B cell (primary cell): ENCODE results near the gene FHIT. TPM values are rescaled to one million over a fixed set of nuclear protein-coding genes. Genes with fewer than 3 reads are reported as not detected.

ENCODE experiments used
- ATAC-seq: fragments of 200-7000 bp; cut with Tn5 transposase; one replicate; pipeline ENCODE4 v1.10.0; 2021; ENCODE audit warnings: low read depth, mild to moderate bottlenecking, moderate number of reproducible peaks, moderate library complexity
- CTCF ChIA-PET: fragments of 350-600 bp; sonication (Branson Sonifier 250); formaldehyde crosslinking; loops from one replicate; lab custom pipeline; 2021; ENCODE audit warnings: antibody characterized with exemption, inconsistent platforms; lab: Charles Lee
- POLR2A ChIA-PET: fragments of 350-600 bp; sonication (Branson Sonifier 250); formaldehyde crosslinking; loops from one replicate; lab custom pipeline; 2021; ENCODE audit warnings: antibody characterized with exemption; lab: Charles Lee
- DNase-seq: peaks from one replicate; pipeline ENCODE4 v3.0.0; 2013
- H2AFZ ChIP-seq: 2 replicates; pipeline ENCODE4 v1.6.1; 2012; ENCODE audit warnings: mild to moderate bottlenecking, low read depth, low read length; ENCODE audit not compliant: insufficient read depth, poor library complexity, severe bottlenecking
- H3K27ac ChIP-seq, 2 donors: 1 replicate in 1 of 2; 2 replicates in 1 of 2; pipeline ENCODE4 v1.5.1; 2012 to 2013; ENCODE audit warnings: low read length in 2 of 2, mild to moderate bottlenecking in 2 of 2, moderate library complexity in 1 of 2
- H3K27me3 ChIP-seq, 4 experiments: fragments of 200-600 bp in 1 of 4; sonication (generic) in 1 of 4; replicated peaks in 1 of 4; 1 replicate in 2 of 4; 2 replicates in 2 of 4; pipeline versions ENCODE4 v1.6.1 to v1.7.0; 2013 to 2016; ENCODE audit warnings: low read length in 3 of 4, mild to moderate bottlenecking in 2 of 4, mixed read lengths in 1 of 4, moderate library complexity in 1 of 4; ENCODE audit not compliant: insufficient read depth in 4 of 4, control insufficient read depth in 3 of 4; ENCODE audit errors: control extremely low read depth in 1 of 4
- H3K36me3 ChIP-seq, 2 experiments: replicated peaks in 1 of 2; 1 replicate in 1 of 2; 2 replicates in 1 of 2; pipeline versions ENCODE4 v1.6.1 to v1.7.1; 2013; ENCODE audit warnings: low read length in 1 of 2; ENCODE audit not compliant: insufficient read depth in 2 of 2, control insufficient read depth in 1 of 2; ENCODE audit errors: control extremely low read depth in 1 of 2, extremely low read depth in 1 of 2
- H3K4me1 ChIP-seq, 2 donors: fragments of 200-600 bp in 1 of 2; sonication (generic) in 1 of 2; 1 replicate in 1 of 2; 2 replicates in 1 of 2; pipeline versions ENCODE4 v1.5.1 to v1.6.1; 2013 to 2017; ENCODE audit warnings: low read length in 2 of 2; ENCODE audit not compliant: control insufficient read depth in 2 of 2, insufficient read depth in 2 of 2
- H3K4me2 ChIP-seq: replicated peaks from 2 replicates; pipeline ENCODE3; 2012; ENCODE audit warnings: mild to moderate bottlenecking, low read depth, low read length; ENCODE audit not compliant: poor library complexity, severe bottlenecking
- H3K4me3 ChIP-seq, 5 experiments: fragments of 200-600 bp in 1 of 5; sonication (generic) in 1 of 5; 1 replicate in 3 of 5; 2 replicates in 2 of 5; pipeline versions ENCODE4 v1.5.1 to v1.7.0; 2011 to 2016; ENCODE audit warnings: low read length in 4 of 5, mild to moderate bottlenecking in 4 of 5, low read depth in 2 of 5, control low read depth in 1 of 5, moderate library complexity in 1 of 5; ENCODE audit not compliant: insufficient read depth in 1 of 5; ENCODE audit errors: control extremely low read depth in 1 of 5, extremely low read depth in 1 of 5
- H3K79me2 ChIP-seq: fragments of 200-600 bp; sonication (generic); one replicate; pipeline ENCODE4 v1.6.0; 2016; ENCODE audit warnings: low read length; ENCODE audit not compliant: control insufficient read depth, insufficient read depth
- H3K9ac ChIP-seq: fragments of 200-600 bp; sonication (generic); 2 replicates; pipeline ENCODE4 v1.6.1; 2017; ENCODE audit warnings: mild to moderate bottlenecking, low read length, moderate library complexity
- H3K9me3 ChIP-seq, 3 donors: one replicate each; pipeline versions ENCODE4 v1.6.1 to v1.7.1; 2013; ENCODE audit warnings: low read length in 2 of 3; ENCODE audit not compliant: control insufficient read depth in 2 of 3, insufficient read depth in 1 of 3; ENCODE audit errors: control extremely low read depth in 1 of 3
- H4K20me1 ChIP-seq: 2 replicates; pipeline ENCODE4 v1.6.0; 2012; ENCODE audit warnings: mild to moderate bottlenecking, low read length; ENCODE audit not compliant: insufficient read depth, control insufficient read depth, poor library complexity, severe bottlenecking
- H3K27ac Mint-ChIP-seq: one replicate; pipeline ENCODE4 v1.8.0; 2021; ENCODE audit warnings: mixed read lengths
- H3K27me3 Mint-ChIP-seq: one replicate; pipeline ENCODE4 v1.8.0; 2021; ENCODE audit warnings: mixed read lengths
- H3K4me1 Mint-ChIP-seq: one replicate; pipeline ENCODE4 v1.8.0; 2021; ENCODE audit warnings: mixed read lengths
- H3K4me3 Mint-ChIP-seq: one replicate; pipeline ENCODE4 v1.8.0; 2021; ENCODE audit warnings: mixed read lengths
- H3K9me3 Mint-ChIP-seq: one replicate; pipeline ENCODE4 v1.8.0; 2022; ENCODE audit warnings: mixed read lengths; ENCODE audit not compliant: insufficient read depth
- EZH2 ChIP-seq: IDR thresholded peaks from 2 replicates; pipeline ENCODE4 v1.6.1; 2012; ENCODE audit warnings: borderline replicate concordance, low read depth, mild to moderate bottlenecking, moderate library complexity, low read length; ENCODE audit not compliant: insufficient read depth, poor library complexity, severe bottlenecking
- WGBS: methylation state at CpG from one replicate; pipeline ENCODE4 v1.1.5; 2013; ENCODE audit warnings: missing lambda C conversion rate; ENCODE audit not compliant: insufficient coverage; 5-methylcytosine and 5-hydroxymethylcytosine counted together
- intact Hi-C: fragments of 100-400 bp; cut with micrococcal nuclease; formaldehyde crosslinking; loops from one replicate; pipeline ENCODE4 v1.10.0; 2022
- polyA plus RNA-seq: library from polyadenylated mRNA; depleted of rRNA; stranded (reverse); fragments of >200 nt; gene quantifications from 2 replicates; pipeline ENCODE4 v1.2.3, GENCODE V29; 2012
- total RNA-seq, 2 donors: library from RNA; stranded (reverse); fragments of 120-200 nt in 1 of 2; gene quantifications; 1 replicate in 1 of 2; 2 replicates in 1 of 2; pipeline versions ENCODE4 v1.2.3 to v1.2.4, GENCODE V29; 2013 to 2022
- TF ChIP-seq, protein P1 (sequence below): fragments of 200-600 bp; IDR thresholded peaks from one replicate; pipeline ENCODE4 v1.8.0; 2022; ENCODE audit warnings: antibody characterized with exemption, mild to moderate bottlenecking

The FHIT gene
- total and polyA plus RNA-seq, 2 donors (not counting 1 experiment from before 2014, with no cell fraction given): 1.7 to 7.8 TPM

GRCh38 chr3:60643831-60644230 lies 607.4 kb downstream of the FHIT start:
- no peak overlapping the region for H3K27ac Mint-ChIP-seq
- H3K4me1 ChIP-seq: no peaks in the 10 kb centered on the region
- WGBS: no CpG with 5 or more reads among the region's 1 CpG
- ATAC-seq (no peak), DNase-seq (no peak)
- no peak overlapping the region for H3K27ac ChIP-seq
- ChIA-PET CTCF (no interaction called here), POLR2A (no interaction called here)
- no peaks in the 10 kb centered on the region for H4K20me1 ChIP-seq
- H3K9me3 Mint-ChIP-seq: no peaks in the 10 kb centered on the region
- H3K4me3 ChIP-seq: no peak overlapping the region
- H3K4me2 ChIP-seq: no peak overlapping the region
- H3K4me3 Mint-ChIP-seq: no peak overlapping the region
- H2AFZ ChIP-seq: no peak overlapping the region
- H3K36me3 ChIP-seq: no peaks in the 10 kb centered on the region
- intact Hi-C loops: no loop called here
- H3K27me3 Mint-ChIP-seq: no peaks in the 10 kb centered on the region
- H3K9me3 ChIP-seq: no peaks in the 10 kb centered on the region
- H3K27me3 ChIP-seq: no peaks in the 10 kb centered on the region
- H3K79me2 ChIP-seq: no peaks in the 10 kb centered on the region
- no peak overlapping the region for H3K9ac ChIP-seq
- H3K4me1 Mint-ChIP-seq: no peaks in the 10 kb centered on the region
- TF ChIP-seq, protein P1, sequence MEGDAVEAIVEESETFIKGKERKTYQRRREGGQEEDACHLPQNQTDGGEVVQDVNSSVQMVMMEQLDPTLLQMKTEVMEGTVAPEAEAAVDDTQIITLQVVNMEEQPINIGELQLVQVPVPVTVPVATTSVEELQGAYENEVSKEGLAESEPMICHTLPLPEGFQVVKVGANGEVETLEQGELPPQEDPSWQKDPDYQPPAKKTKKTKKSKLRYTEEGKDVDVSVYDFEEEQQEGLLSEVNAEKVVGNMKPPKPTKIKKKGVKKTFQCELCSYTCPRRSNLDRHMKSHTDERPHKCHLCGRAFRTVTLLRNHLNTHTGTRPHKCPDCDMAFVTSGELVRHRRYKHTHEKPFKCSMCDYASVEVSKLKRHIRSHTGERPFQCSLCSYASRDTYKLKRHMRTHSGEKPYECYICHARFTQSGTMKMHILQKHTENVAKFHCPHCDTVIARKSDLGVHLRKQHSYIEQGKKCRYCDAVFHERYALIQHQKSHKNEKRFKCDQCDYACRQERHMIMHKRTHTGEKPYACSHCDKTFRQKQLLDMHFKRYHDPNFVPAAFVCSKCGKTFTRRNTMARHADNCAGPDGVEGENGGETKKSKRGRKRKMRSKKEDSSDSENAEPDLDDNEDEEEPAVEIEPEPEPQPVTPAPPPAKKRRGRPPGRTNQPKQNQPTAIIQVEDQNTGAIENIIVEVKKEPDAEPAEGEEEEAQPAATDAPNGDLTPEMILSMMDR: no peak
- no peak for TF ChIP-seq EZH2

DNA sequence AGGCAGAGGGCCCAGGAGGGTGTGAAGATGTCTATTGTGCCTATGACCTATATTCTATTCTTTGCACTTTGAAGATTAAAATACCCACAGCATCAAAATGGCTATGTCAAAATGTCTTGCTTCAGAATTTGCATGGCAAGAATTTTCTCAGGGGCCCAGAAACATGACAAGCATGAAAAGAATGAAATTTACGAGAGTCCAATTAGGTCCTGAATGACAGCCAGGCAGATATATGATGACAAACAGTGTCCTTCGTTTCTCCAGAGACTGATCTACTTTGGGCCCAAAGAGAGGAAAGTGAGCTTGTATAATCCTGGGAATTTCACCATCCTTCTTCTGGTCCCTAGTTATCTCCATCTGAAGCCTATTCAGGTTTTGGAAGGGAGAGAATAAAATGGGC lies 609.9 kb downstream of the FHIT start:
- Histone ChIP-seq H4K20me1 (no peaks in the 10 kb centered on the region), H3K4me2 (no peak overlapping the region), H3K9ac (no peak overlapping the region), H3K27ac (no peak overlapping the region), H3K4me3 (no peak overlapping the region), H3K36me3 (no peaks in the 10 kb centered on the region), H3K4me1 (no peaks in the 10 kb centered on the region), H3K79me2 (no peaks in the 10 kb centered on the region), H3K9me3 (no peaks in the 10 kb centered on the region), H3K27me3 (no peaks in the 10 kb centered on the region), H2AFZ (no peak overlapping the region)
- Mint-ChIP-seq H3K4me3 (no peak overlapping the region), H3K9me3 (no peaks in the 10 kb centered on the region), H3K27me3 (no peaks in the 10 kb centered on the region), H3K4me1 (no peaks in the 10 kb centered on the region), H3K27ac (no peak overlapping the region)
- ChIA-PET CTCF (no interaction called here), POLR2A (no interaction called here)
- DNase-seq: no peak
- no peak for TF ChIP-seq EZH2
- TF ChIP-seq, protein P1: no peak
- WGBS: 100% methylated on average over 1 of the region's 2 CpGs
- ATAC-seq: no peak
- intact Hi-C loops: no loop called here
